Testis (tissue), 2 donors: Measurements from ENCODE around the gene SMPD2.

Source experiments
- CTCF ChIP-seq, 3 experiments: fragments of 450-650 bp in 2 of 3; fragments of 200-600 bp in 1 of 3; sonication (generic) in 1 of 3; IDR thresholded peaks; one replicate each; pipeline ENCODE4 v1.5.1; 2016 to 2019; ENCODE audit warnings: antibody characterized with exemption in 3 of 3, mild to moderate bottlenecking in 2 of 3, moderate library complexity in 1 of 3
- POLR2A ChIP-seq: fragments of 450-650 bp; IDR thresholded peaks from one replicate; pipeline ENCODE4 v1.6.1; 2017; ENCODE audit warnings: antibody characterized with exemption, mild to moderate bottlenecking, moderate library complexity

GRCh38 chr6:109453594-109454495, 13.3 kb downstream of the SMPD2 start:
- TF ChIP-seq CTCF (IDR thresholded peaks at IDR 0.05) (no peak), POLR2A (no peak)
